Suprapubic skin (tissue), 4 donors: ENCODE measurements around the gene LCN9. TPM values are rescaled to one million over a fixed set of nuclear protein-coding genes. Genes with fewer than 3 reads are reported as not detected.

Experiments used
- DNase-seq, 2 donors: peaks; one replicate each; pipeline ENCODE4 v3.0.0-alpha.2; 2019; ENCODE audit warnings: low spot score in 2 of 2
- H3K27ac ChIP-seq: fragments of 200-600 bp; sonication (generic); one replicate; pipeline ENCODE4 v1.5.1; 2019
- H3K27me3 ChIP-seq: fragments of 200-600 bp; sonication (generic); one replicate; pipeline ENCODE4 v1.5.1; 2019
- H3K36me3 ChIP-seq: fragments of 200-600 bp; sonication (generic); one replicate; pipeline ENCODE4 v1.5.1; 2019
- H3K4me1 ChIP-seq: fragments of 200-600 bp; sonication (generic); one replicate; pipeline ENCODE4 v1.5.1; 2019
- H3K4me3 ChIP-seq: fragments of 200-600 bp; sonication (generic); one replicate; pipeline ENCODE4 v1.5.1; 2019; ENCODE audit warnings: mild to moderate bottlenecking
- H3K9me3 ChIP-seq: fragments of 200-600 bp; sonication (generic); one replicate; pipeline ENCODE4 v1.5.1; 2019
- EP300 ChIP-seq: sonication (generic); formaldehyde crosslinking; IDR thresholded peaks from one replicate; pipeline ENCODE4 v1.6.1; 2017; ENCODE audit warnings: antibody characterized with exemption
- POLR2A ChIP-seq, 2 donors: fragments of 450-650 bp; IDR thresholded peaks; one replicate each; pipeline ENCODE4 v1.6.1; 2017; ENCODE audit warnings: antibody characterized with exemption in 2 of 2, mild to moderate bottlenecking in 2 of 2, moderate library complexity in 2 of 2
- POLR2AphosphoS5 ChIP-seq, 3 donors: sonication (generic); formaldehyde crosslinking; IDR thresholded peaks; one replicate each; pipeline ENCODE4 v1.6.1; 2017; ENCODE audit warnings: antibody characterized with exemption in 3 of 3
- WGBS: methylation state at CpG from one replicate; pipeline ENCODE4 v1.1.5; 2018; 5-methylcytosine and 5-hydroxymethylcytosine counted together
- total RNA-seq, 4 donors: library from RNA; depleted of rRNA; stranded (reverse); fragments of >200 nt; gene quantifications; one replicate each; pipeline ENCODE4 v1.1.0, GENCODE V29; 2016
- TF ChIP-seq, protein P1 (sequence below), 2 donors: fragments of 200-600 bp in 1 of 2; fragments of 450-650 bp in 1 of 2; sonication (generic) in 1 of 2; IDR thresholded peaks; one replicate each; pipeline ENCODE4 v1.5.1; 2016 to 2019; ENCODE audit warnings: antibody characterized with exemption in 2 of 2, mild to moderate bottlenecking in 1 of 2, moderate library complexity in 1 of 2

Gene LCN9
- total RNA-seq, 4 donors from 2014 or later: not detected

- TF ChIP-seq POLR2AphosphoS5 (IDR thresholded peaks at IDR 0.05): no peak
- TF ChIP-seq EP300: no peak
- TF ChIP-seq, protein P1, sequence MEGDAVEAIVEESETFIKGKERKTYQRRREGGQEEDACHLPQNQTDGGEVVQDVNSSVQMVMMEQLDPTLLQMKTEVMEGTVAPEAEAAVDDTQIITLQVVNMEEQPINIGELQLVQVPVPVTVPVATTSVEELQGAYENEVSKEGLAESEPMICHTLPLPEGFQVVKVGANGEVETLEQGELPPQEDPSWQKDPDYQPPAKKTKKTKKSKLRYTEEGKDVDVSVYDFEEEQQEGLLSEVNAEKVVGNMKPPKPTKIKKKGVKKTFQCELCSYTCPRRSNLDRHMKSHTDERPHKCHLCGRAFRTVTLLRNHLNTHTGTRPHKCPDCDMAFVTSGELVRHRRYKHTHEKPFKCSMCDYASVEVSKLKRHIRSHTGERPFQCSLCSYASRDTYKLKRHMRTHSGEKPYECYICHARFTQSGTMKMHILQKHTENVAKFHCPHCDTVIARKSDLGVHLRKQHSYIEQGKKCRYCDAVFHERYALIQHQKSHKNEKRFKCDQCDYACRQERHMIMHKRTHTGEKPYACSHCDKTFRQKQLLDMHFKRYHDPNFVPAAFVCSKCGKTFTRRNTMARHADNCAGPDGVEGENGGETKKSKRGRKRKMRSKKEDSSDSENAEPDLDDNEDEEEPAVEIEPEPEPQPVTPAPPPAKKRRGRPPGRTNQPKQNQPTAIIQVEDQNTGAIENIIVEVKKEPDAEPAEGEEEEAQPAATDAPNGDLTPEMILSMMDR (IDR thresholded peaks at IDR 0.05): no peak
- TF ChIP-seq POLR2A (IDR thresholded peaks at IDR 0.05): no peak
- Histone ChIP-seq H3K4me3 (no peak overlapping the region), H3K4me1 (peaks cover 5% of the 10 kb centered on the region), H3K36me3 (no peaks in the 10 kb centered on the region), H3K9me3 (no peaks in the 10 kb centered on the region), H3K27me3 (peaks cover 99% of the 10 kb centered on the region), H3K27ac (no peak overlapping the region)
- WGBS: 35% methylated on average over 23 of the region's 23 CpGs
- no peak for DNase-seq
Measured at GRCh38 chr9:135715056-135715595, 52.0 kb downstream of the LCN9 start.

DNA sequence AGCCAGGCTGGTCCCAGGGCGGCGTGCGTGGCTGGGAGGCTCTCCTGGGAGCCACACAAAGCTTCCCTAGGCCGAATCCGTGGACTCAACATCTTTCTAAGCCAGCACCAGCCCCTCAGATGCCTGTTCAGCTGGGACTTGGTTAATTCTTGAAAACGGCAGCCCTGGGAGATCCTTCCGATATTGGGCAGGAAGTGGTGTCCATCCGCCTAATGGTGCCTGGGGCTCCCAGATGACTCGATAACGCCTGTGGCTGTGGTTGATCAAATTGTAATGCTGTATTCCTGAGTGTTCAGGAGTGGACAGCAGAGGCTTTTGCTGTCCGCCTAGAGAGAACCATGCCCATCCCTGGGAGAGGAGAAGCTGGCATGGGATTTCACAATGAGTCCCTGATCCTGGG is 52.9 kb downstream of the LCN9 start:
- no peaks in the 10 kb centered on the region for H3K9me3 ChIP-seq
- peaks cover 99% of the 10 kb centered on the region for H3K27me3 ChIP-seq
- H3K4me1 ChIP-seq: peaks cover 5% of the 10 kb centered on the region
- H3K27ac ChIP-seq: no peak overlapping the region
- TF ChIP-seq, protein P1 (IDR thresholded peaks at IDR 0.05): no peak
- no peak for TF ChIP-seq POLR2A (IDR thresholded peaks at IDR 0.05)
- no peak for TF ChIP-seq POLR2AphosphoS5 (IDR thresholded peaks at IDR 0.05)
- no peak for TF ChIP-seq EP300
- no peaks in the 10 kb centered on the region for H3K36me3 ChIP-seq
- no peak overlapping the region for H3K4me3 ChIP-seq
- 90% methylated on average over 11 of the region's 11 CpGs for WGBS
- DNase-seq: no peak

Other genes starting within 250 kb of the LCN9 start
- 10 to 100 TPM in 2 of 4 donors, 1 to 10 TPM in 2; 6.2 to 11.0 (median 9.0) TPM for gene PPP1R26, start 183.5 kb upstream of the LCN9 start, total RNA-seq
- gene MRPS2, start 162.6 kb upstream of the LCN9 start, total RNA-seq: 10 to 100 TPM; 51.5 to 61.7 (median 55.1) TPM
- gene LCN1, start 141.9 kb upstream of the LCN9 start, total RNA-seq: not detected
- gene OBP2A, start 117.2 kb upstream of the LCN9 start, total RNA-seq: 1 to 10 TPM in 3 of 4 donors, not detected in 1; 1.0 to 3.9 (median 1.7) TPM
- 1 to 10 TPM in 1 of 4 donors, not detected in 3; 5.6 TPM for gene PAEP, start 101.6 kb upstream of the LCN9 start, total RNA-seq
- gene GLT6D1, start 23.8 kb upstream of the LCN9 start, total RNA-seq: not detected
- gene SOHLH1, start 36.2 kb downstream of the LCN9 start, total RNA-seq: not detected
- gene KCNT1, start 38.9 kb downstream of the LCN9 start, total RNA-seq: under 1 TPM in 2 of 4 donors, not detected in 2; 0.10 to 0.23 TPM
- 10 to 100 TPM; 42.0 to 58.3 (median 54.9) TPM for gene CAMSAP1, start 244.2 kb downstream of the LCN9 start, total RNA-seq